AG04450 (cell line): ENCODE results near the gene COL23A1. TPM values are rescaled to one million over a fixed set of nuclear protein-coding genes. Genes with fewer than 3 reads are reported as not detected.

ENCODE experiments used
- CTCF ChIA-PET: fragments of 300-600, 350-600 bp; formaldehyde crosslinking; extraction: SDS; loops from one replicate; lab custom pipeline; 2022; ENCODE audit warnings: antibody characterized with exemption, inconsistent platforms; lab: Charles Lee
- POLR2A ChIA-PET: fragments of 350-600 bp; formaldehyde crosslinking; extraction: SDS; loops from one replicate; lab custom pipeline; 2021; ENCODE audit warnings: antibody characterized with exemption, inconsistent platforms; lab: Yijun Ruan, JAX
- DNase-seq: peaks from one replicate; pipeline ENCODE4 v3.0.0-alpha.2; 2011; ENCODE audit warnings: low read depth, low spot score
- H3K27ac ChIP-seq: one replicate; pipeline ENCODE4 v1.5.1; 2012; ENCODE audit warnings: low read depth, low read length, control low read depth
- H3K27me3 ChIP-seq: one replicate; pipeline ENCODE4 v1.6.0; 2012; ENCODE audit warnings: low read length; ENCODE audit not compliant: control insufficient read depth, insufficient read depth
- H3K4me3 ChIP-seq: 2 replicates; pipeline ENCODE4 v1.5.1; 2011; ENCODE audit warnings: mild to moderate bottlenecking, low read depth, low read length, control low read depth
- H3K9me3 ChIP-seq: 2 replicates; pipeline ENCODE4 v1.5.1; 2012; ENCODE audit warnings: low read length; ENCODE audit not compliant: control insufficient read depth, insufficient read depth
- CTCF ChIP-seq: IDR thresholded peaks from 2 replicates; pipeline ENCODE4 v1.5.1; 2011; ENCODE audit warnings: low read depth, low read length, control low read depth, inconsistent platforms
- polyA plus RNA-seq: library from polyadenylated mRNA; depleted of rRNA; stranded (reverse); fragments of >200 nt; gene quantifications from 2 replicates; pipeline ENCODE4 v1.2.3, GENCODE V29; 2011

The COL23A1 gene
- polyA plus RNA-seq, 1 experiment: not detected

DNA sequence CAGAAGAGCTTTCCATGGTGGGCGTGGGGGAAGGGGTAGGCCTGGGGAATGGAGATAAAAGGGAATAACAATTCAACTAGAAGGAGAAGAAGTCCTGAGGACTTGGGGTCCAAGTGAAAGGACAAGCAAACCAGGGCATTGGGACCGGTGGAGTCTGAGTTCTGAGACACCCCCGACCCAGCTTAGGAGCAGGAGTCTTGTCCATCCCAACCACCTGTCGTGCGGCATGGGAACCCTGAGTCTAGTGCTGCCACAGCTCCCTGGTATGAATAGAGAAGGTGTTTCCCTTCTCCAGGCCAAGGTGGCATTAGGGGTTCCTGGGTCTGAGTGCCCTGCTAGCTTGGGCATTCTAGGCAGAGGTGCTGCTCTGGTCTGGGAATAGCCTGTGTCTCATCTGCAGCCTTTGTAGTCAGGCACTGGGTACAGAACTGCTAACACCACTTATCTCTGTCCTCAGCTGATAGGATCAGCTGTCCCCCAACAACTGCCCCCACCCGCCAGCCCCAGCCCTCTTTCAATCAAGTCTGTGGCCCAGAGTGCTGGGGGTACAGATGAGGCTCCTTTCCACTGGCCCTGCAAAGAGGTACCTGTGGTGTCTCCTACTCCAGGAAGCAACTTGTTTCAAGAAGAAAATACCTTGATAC, 375.9 kb downstream of the COL23A1 start:
- POLR2A ChIA-PET: interaction anchor here (2.4 kb wide), 1 partner anchor 10 kb away, joined by 14 read pairs; the partner anchor contains the start of gene HNRNPAB
- H3K27me3 ChIP-seq: no peaks in the 10 kb centered on the region
- no peaks in the 10 kb centered on the region for H3K9me3 ChIP-seq
- H3K4me3 ChIP-seq: no peak overlapping the region
- no peak for TF ChIP-seq CTCF
- H3K27ac ChIP-seq: no peak overlapping the region
- no peak for DNase-seq
- CTCF ChIA-PET: no interaction called here

DNA sequence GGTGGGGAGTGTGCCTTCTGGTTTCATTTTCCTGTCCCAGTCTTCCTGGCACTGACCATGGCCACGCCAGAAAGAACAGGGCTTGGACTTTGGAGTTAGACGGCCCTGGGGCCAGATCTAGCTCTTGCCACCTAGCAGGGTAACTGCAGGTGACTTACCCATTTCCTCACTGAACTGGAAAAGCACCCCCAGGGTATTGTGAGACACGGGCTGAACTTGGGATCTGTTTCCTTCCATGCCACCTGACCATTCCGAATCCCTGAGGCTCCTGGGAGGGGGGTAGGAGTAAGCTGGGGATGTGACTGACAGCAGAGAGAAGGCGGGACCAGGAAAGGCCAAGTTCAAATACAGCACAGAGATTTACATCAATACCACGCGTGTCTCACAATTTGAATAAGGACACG, 376.4 kb downstream of the COL23A1 start:
- DNase-seq: no peak
- Histone ChIP-seq H3K27ac (no peak overlapping the region), H3K4me3 (no peak overlapping the region), H3K27me3 (no peaks in the 10 kb centered on the region), H3K9me3 (no peaks in the 10 kb centered on the region)
- ChIA-PET POLR2A (interaction anchor here (0.6 to 2.4 kb wide), 2 partner anchors 9 to 1489 kb away, joined by 3 to 14 read pairs; partner anchors contain the start of gene HNRNPAB), CTCF (interaction anchor here (1.0 kb wide), 1 partner anchor 21 kb away, joined by 3 read pairs; no protein-coding TSS in a partner anchor)
- TF ChIP-seq CTCF: no peak

- H3K4me3 ChIP-seq: no peak overlapping the region
- no peak overlapping the region for H3K27ac ChIP-seq
- CTCF ChIA-PET: interaction anchor here (1.0 kb wide), 1 partner anchor 22 kb away, joined by 3 read pairs; no protein-coding TSS in a partner anchor
- POLR2A ChIA-PET: interaction anchor here (2.4 kb wide), 1 partner anchor 9 kb away, joined by 14 read pairs; the partner anchor contains the start of gene HNRNPAB
- H3K27me3 ChIP-seq: no peaks in the 10 kb centered on the region
- DNase-seq: no peak
- no peak for TF ChIP-seq CTCF
- H3K9me3 ChIP-seq: no peaks in the 10 kb centered on the region
Measured at GRCh38 chr5:178213003-178213461, 377.2 kb downstream of the COL23A1 start.

DNA sequence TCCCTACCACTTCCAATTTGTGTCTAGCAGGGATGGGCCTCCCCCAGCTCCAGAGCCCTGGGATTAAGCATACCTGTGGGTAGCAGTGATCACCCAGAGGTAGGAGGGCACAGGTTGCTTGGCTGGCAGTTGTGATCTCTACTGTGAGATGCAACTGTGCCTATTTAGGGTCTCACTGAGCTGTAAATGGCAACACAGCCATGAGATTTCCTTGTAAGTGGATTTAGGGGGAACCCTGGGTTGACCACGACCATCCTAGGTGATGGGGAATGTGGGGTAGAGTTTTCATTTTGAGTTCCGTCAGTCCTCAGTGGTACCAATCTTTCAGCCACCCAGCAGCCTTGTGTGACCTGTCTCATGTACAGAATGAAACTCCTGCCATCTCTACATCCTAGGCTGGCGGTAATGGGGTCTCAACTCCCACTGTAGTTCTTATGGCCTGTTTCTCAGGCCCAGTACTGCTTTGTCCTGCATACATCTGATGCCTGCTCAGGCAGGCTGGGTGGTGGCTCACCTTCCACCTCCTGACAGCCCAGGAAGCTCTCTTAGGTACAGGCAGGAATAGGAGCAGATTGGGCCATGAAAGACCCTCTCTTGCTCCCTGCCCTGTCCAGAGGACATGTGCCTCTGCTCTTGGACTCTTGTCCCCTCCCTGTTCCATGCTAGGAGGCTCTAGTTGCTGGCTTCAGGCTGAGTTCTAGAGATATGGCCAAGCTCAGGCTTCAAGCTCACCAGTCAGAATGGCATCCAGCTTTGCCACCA, 377.8 kb downstream of the COL23A1 start:
- CTCF ChIA-PET: interaction anchor here (1.0 kb wide), 1 partner anchor 23 kb away, joined by 3 read pairs; no protein-coding TSS in a partner anchor
- no peak for TF ChIP-seq CTCF
- DNase-seq: no peak
- Histone ChIP-seq H3K9me3 (no peaks in the 10 kb centered on the region), H3K4me3 (no peak overlapping the region), H3K27ac (no peak overlapping the region), H3K27me3 (no peaks in the 10 kb centered on the region)
- POLR2A ChIA-PET: no interaction called here
